Measurements from ENCODE around the gene CHTF18. TPM values are rescaled to one million over a fixed set of nuclear protein-coding genes. Genes with fewer than 3 reads are reported as not detected.

Gene CHTF18
- total RNA-seq, 3 donors from 2014 or later: 11.9 to 32.4 (median 12.3) TPM

- TF ChIP-seq, protein P1, sequence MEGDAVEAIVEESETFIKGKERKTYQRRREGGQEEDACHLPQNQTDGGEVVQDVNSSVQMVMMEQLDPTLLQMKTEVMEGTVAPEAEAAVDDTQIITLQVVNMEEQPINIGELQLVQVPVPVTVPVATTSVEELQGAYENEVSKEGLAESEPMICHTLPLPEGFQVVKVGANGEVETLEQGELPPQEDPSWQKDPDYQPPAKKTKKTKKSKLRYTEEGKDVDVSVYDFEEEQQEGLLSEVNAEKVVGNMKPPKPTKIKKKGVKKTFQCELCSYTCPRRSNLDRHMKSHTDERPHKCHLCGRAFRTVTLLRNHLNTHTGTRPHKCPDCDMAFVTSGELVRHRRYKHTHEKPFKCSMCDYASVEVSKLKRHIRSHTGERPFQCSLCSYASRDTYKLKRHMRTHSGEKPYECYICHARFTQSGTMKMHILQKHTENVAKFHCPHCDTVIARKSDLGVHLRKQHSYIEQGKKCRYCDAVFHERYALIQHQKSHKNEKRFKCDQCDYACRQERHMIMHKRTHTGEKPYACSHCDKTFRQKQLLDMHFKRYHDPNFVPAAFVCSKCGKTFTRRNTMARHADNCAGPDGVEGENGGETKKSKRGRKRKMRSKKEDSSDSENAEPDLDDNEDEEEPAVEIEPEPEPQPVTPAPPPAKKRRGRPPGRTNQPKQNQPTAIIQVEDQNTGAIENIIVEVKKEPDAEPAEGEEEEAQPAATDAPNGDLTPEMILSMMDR (IDR thresholded peaks at IDR 0.05): no peak
- no peak for ATAC-seq
- H3K4me3 ChIP-seq: no peak overlapping the region
Measured at GRCh38 chr16:769184-769784, 19.1 kb upstream of the CHTF18 start.

DNA sequence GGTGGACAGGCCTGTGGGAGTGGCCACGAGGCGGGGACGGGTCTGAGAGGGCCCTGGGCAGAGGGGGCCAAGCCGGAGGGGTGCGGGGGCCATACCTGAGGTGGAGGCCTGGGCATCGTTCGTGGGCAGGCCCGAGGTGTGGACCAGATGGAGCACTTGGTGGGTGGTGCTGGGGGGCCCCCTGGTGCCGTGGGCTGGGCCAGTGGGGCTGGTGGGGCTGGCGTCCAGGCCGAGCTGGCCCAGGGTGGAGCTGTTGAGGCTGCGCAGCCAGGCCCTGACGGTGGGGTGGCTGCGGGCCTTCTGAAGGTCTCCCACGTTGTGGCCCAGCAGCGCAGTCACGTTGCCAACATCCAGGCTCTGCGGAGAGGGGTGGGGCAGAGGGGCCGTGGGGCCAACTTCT lies 18.5 kb upstream of the CHTF18 start:
- DNase-seq (no peak), ATAC-seq (no peak)
- H3K4me3 ChIP-seq: no peak overlapping the region
- intact Hi-C loops (cut with DNase I, micrococcal nuclease): no loop called here
- no peaks in the 10 kb centered on the region for H3K36me3 ChIP-seq (ENCODE audit: low read depth)
- H3K4me1 ChIP-seq (ENCODE audit: low read depth): no peaks in the 10 kb centered on the region
- TF ChIP-seq, protein P1 (IDR thresholded peaks at IDR 0.05): no peak
- H3K9me3 ChIP-seq: no peaks in the 10 kb centered on the region

More at GRCh38 chr16:769184-769784, 19.1 kb upstream of the CHTF18 start:
- intact Hi-C loops (cut with DNase I, micrococcal nuclease): no loop called here
- H3K9me3 ChIP-seq: no peaks in the 10 kb centered on the region
- DNase-seq: no peak
- no peaks in the 10 kb centered on the region for H3K4me1 ChIP-seq (ENCODE audit: low read depth)
- H3K36me3 ChIP-seq (ENCODE audit: low read depth): no peaks in the 10 kb centered on the region

GRCh38 chr16:770411-770810 lies 18.0 kb upstream of the CHTF18 start:
- ATAC-seq: no peak
- no peaks in the 10 kb centered on the region for H3K9me3 ChIP-seq
- TF ChIP-seq, protein P1 (IDR thresholded peaks at IDR 0.05): no peak

GRCh38 chr16:772959-773358 lies 15.5 kb upstream of the CHTF18 start:
- Histone ChIP-seq H3K9me3 (no peaks in the 10 kb centered on the region), H3K4me1 (ENCODE audit: low read depth) (no peaks in the 10 kb centered on the region), H3K4me3 (no peak overlapping the region), H3K36me3 (ENCODE audit: low read depth) (no peaks in the 10 kb centered on the region)
- no peak for ATAC-seq
- intact Hi-C loops (cut with DNase I, micrococcal nuclease): no loop called here
- TF ChIP-seq, protein P1 (IDR thresholded peaks at IDR 0.05): no peak
- DNase-seq: no peak

More at GRCh38 chr16:770411-770810, 18.0 kb upstream of the CHTF18 start:
- no peak for DNase-seq
- H3K4me3 ChIP-seq: no peak overlapping the region
- no peaks in the 10 kb centered on the region for H3K36me3 ChIP-seq (ENCODE audit: low read depth)
- intact Hi-C loops (cut with DNase I, micrococcal nuclease): no loop called here
- H3K4me1 ChIP-seq (ENCODE audit: low read depth): no peaks in the 10 kb centered on the region

DNA sequence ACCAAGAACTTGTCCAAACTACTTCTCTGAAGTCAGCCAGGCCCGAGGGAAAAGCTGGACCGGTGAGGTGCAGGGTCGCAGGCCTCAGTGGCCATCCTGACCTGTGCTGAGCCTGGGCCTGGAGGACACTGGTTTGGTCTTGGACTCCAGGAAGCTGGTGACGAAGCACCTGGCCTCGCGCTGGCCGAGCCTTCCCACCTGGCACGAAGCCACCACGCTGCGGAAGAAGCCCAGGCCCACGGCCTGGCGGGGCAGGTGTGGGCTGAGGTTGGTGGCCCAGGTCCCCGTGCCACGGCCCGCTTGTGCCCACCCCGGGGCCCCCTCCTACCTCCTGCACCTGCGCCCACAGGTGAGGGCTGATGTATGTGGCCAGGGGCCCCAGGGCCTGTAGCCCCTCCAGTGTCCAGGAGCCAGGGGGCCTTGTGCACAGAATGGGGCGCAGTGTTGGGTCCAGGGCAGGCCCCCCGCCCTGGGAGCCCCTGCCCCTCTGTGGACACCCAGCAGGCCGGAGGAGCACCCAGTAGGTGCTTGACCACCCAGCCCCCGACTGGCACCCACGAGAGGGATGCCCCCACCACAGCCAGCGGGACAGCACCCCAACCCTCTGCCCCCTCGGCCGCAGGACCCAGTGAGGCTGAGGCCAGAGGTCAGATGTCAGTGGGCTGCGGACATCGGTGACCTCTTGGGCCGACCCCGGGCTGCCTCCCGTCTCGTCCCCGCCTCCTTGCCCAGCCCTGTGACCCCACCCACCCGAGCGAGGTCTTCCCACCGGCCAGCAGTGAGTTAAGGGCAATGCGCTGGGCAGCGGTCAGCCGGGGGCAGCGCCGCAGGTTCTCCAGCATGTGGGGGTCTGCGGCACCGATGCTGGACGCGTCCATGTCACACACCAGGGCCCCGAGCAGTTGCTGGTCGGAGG lies 14.1 kb upstream of the CHTF18 start:
- H3K4me1 ChIP-seq (ENCODE audit: low read depth): no peaks in the 10 kb centered on the region
- intact Hi-C loops (cut with DNase I, micrococcal nuclease): no loop called here
- H3K9me3 ChIP-seq: no peaks in the 10 kb centered on the region
- TF ChIP-seq, protein P1 (IDR thresholded peaks at IDR 0.05): no peak
- DNase-seq (no peak), ATAC-seq (no peak)
- H3K4me3 ChIP-seq: no peak overlapping the region
- H3K36me3 ChIP-seq (ENCODE audit: low read depth): no peaks in the 10 kb centered on the region
